Hematopoietic multipotent progenitor cell treated with erythropoietin and hydrocortisone succinate and interleukin-3 and kit ligand, for 6 days (in vitro differentiated cells): ENCODE results near the gene NAP1L1.

Source experiments
- DNase-seq: peaks from one replicate; pipeline ENCODE4 v3.0.0-alpha.2; 2015

Gene NAP1L1

DNA sequence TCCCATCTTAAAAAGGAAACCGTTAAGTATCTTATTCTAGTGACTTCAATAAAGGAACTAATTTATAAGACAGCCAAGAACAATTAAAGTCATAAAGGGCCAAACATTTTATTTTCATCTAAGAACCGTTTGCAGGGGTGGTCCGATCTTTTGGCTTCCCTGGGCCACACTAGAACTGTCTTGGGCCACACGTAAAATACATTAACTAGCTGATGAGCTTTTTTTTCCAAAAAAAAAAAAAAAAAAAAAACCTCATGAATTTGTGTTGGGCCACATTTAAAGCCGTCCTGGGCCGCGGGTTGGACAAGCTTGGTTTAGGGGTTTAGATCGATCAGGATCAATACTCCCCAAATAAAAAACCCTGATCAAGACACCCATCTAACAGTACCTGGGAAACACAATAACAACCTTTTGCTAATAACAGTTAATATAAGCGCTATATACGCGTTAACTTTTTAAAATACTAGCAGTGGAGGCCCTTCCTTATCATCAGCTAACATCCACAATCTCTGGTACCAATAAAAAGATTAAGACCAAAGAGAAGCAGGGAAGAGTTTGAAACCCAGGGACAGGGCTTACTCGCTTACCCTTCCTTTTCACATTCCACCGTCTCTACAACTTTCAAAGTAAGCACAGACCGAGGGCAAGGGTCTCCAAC, 1.1 kb downstream of the NAP1L1 start:
- peak; percentile 61 for DNase-seq

DNA sequence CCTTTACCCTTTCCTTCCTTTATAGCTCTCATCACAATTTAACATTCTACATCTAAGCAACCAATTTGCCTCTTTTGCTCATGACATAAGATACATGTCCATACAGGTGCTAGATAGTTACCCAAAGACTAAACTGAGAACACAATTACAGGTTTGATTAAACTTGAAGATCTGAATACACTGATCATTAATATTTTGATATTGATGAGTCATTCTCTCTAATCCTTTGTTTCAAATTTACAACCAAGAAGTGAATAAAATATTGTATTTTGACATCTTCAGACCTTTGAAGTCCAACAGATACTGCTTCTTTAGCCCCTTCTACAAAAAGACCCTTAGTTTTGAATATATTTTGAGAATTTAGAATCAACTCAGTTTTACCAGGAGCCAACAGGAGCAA, 2.6 kb downstream of the NAP1L1 start:
- DNase-seq: no peak

DNA sequence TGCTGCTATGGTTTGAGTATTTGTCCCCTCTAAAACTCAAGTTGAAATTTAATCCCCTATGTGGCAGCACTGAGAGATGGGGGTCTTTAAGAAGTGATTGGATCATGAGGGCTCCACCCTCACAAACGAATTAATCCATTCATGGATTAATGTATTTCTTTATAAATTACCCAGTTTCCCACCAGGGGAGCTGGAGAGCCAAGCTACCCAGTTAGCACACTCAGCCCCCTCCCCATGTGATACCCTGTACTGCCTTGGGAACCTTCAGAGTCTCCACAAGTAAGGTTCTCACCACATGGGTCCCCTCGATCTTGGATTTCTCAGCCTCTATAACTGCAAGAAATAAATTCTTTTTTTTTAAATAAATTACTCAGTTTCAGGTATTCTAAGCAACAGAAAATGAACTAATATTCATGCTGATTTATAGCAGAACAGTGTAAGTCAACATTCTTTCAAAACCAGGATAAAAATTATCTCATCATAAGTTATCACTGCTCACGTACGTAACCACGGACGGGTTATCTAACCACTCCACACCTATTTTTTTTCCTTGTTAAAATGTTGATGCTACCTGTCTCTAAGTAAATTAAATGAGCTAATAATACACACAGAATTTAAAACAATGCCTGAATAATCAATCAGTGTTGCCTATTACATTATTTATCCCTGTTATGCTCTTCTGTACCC, 3.6 kb downstream of the NAP1L1 start:
- peak; percentile 37 for DNase-seq

DNA sequence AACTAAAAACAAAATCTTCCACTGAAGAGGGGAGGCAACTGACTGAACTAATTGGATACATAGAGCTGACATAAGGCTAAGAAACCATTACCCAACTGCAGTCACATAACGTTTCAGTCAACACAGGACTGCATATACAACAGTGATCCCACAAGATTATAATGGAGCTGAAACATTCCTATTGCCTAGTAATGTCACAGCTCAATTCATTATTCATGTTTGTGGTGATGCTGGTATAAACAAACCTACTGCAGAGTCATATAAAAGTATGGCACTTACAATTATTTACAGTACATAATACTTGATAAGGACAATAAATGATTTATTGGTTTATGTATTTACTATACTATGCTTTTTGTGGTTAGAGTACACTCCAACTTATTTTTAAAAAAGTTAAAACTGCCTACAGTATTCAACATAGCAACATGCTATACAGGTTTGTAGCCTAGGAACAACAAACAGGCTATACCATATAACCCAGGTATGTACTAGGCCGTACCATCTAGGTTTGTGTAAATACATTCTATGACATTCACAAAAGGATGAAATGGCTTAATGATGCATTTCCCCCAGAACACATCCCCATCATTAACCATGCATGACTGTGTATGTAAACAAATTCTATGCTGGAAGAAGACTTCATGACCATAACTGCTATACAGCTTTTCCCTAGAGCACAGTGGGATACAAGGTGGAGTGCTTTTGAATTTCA, 4.3 kb downstream of the NAP1L1 start:
- DNase-seq: no peak

DNA sequence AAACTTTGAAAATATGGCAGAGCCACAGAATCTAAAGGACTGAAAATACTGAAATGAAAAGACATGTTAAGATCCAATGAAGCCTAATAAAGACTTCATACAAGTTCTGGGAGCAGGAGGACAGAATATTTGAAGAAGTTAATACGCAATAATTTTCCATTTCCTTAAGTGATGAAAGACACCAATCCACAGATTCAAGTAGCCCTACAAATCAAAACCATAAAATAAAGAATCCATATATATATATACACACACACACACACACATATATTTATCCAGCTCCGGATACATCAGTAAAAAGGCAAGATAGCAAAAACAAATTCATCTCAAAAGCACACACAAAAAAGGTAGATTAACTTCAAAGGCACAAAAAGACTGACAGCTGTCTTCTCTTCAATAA, 5.7 kb downstream of the NAP1L1 start:
- no peak for DNase-seq

DNA sequence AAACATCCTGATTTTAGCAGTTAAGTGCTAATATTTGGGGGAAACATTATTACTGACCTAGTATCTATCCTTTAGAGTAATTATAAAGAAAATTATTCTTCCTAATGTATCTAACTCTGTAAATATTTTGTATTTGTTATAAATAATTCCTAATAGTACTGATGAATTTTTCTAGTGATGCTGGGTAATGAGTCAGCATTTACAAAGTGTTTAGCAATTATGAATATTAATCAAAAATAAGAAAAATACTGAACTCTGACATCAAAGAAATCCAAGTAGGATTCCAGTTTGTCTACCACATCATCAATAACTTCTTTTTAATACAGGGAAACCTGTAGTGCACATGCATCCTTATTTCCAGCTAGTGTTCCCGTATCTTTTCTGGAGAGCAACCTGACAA, 9.0 kb downstream of the NAP1L1 start:
- no peak for DNase-seq

DNA sequence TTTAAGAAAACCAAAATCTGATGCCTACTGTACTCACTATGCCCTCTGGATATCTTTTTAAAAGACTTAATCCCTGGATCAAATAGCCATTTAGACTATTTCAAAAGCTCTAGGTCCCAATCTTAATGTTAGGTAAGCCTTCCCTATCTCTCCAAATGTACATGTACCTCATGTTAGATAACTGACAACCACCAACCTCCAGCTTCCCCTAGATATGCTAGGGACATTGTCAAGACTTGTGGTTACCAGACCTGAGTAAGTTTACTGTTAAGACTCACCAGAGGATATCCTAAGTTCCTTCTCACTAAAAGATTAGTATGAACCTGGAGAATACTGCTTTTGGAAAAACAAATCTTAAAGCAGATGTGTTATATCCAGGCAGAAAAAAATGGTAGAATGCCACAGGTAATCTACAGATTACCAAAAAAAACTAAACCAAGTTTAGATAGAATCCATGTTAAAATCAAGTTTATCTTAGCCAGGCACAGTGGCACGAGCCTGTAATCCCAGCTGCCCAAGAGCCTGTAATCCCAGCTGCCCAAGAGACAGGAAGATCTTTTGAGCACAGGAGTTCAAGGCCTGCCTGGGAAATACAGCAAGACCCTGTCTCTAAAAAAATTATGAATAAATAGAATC, 9.7 kb downstream of the NAP1L1 start:
- DNase-seq: peak; percentile 77

DNA sequence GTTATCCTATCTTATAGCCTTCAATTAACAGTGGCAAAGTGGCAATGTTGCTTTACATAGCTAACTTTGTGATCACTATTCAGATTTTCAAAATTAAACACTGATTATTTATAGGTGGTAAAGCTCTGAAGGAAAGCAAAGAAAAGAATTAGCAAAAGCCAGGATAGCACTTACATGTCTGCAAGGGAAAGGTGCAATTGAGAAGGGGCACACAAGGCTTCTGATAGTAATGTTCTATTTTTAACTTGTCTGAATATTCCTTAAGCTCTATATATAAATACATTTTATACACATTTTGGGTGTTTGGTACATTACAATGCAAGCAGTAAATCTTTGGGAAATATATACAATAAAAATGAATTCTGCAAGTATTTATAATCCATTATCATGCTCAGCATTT, 10.9 kb downstream of the NAP1L1 start:
- no peak for DNase-seq

DNA sequence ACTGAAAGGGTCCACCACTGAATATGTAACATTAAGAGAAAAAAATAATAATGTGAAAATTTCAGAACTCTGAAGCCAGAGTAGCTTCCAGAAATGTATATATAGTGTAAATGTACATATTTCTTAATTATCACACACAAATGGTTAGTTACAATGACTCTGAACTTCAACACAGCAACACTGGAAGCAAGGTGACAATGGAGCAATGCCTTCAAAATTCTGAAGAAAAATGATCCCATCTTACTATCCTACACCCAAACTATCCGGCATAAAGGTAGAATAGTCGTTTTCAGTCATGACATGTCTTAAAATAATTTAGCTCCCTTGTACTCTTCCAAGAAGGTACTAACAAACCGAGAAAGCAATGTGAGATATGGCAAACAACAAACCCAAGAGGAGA, 11.9 kb downstream of the NAP1L1 start:
- no peak for DNase-seq

DNA sequence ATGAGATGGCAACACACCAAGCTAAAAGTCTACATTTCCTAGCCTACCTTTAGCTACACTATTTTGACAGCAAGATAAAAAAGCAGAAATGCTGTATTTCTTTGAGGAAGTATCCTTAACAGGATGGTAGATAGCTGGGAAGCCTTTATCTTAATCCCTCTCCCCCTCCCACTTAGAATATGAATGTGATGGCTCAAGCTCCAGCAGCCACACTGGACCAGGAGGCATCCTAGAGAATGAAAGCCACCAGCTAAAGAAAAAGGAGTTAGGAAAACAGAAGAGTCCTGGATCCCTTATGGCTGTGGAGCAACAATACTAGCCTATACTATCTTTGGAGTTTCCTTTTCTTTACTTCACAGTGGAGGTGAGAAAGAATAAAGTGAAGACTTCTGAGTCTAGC, 15.1 kb downstream of the NAP1L1 start:
- DNase-seq: no peak

DNA sequence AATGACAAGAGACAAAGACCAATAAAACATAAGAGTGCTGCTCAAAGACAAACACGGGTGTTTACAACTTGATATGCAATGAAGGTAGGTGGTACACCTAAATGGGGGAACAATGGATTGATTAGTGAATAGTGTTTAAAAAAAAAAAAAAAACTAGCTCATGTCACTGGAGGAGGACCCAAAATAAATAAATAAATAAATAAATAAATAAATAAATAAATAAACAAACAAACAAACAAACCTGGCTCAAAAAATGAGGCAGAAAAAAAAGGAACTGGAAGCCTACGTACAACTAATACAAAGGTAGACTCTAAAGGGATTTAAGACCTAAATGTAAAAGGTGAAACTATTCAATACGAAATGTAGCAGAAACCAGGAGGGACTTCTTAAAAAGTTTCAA, 18.6 kb downstream of the NAP1L1 start:
- DNase-seq: no peak

DNA sequence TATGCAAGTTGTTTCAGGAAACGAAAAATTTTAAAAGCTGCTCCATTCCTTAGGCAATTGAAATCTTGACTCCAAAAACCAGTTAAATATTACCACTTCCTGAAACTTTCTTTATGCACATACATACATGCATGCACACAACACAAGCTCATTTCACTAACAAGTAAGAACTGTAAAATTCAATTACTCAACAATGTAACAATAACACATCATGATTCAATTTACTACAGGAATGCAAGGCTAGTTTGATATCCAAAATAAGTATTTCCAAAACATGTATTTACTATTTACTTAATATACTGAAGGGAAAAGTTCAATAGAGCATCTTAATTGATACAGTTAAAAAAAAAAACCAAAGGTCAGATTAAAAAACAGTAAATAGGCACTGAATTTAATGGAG, 19.6 kb downstream of the NAP1L1 start:
- no peak for DNase-seq

DNA sequence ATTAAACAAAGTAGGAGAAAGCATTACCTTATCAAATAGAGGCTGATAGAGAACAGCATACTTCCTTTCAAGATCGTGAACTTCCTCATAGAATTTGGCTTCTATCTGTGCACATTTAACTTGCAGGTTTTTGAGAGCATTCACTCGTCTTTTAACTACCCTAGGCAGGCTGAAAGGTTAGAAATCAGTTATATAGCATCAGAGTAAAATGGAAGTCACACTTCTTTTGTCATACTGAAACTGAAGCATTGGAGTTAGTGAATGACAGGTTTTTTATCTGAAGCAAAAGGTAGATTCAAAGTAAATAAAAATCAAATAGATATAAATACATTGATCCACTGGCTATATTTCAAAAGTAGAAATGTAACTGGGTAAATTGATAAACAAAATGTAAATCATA, 24.4 kb downstream of the NAP1L1 start:
- no peak for DNase-seq

DNA sequence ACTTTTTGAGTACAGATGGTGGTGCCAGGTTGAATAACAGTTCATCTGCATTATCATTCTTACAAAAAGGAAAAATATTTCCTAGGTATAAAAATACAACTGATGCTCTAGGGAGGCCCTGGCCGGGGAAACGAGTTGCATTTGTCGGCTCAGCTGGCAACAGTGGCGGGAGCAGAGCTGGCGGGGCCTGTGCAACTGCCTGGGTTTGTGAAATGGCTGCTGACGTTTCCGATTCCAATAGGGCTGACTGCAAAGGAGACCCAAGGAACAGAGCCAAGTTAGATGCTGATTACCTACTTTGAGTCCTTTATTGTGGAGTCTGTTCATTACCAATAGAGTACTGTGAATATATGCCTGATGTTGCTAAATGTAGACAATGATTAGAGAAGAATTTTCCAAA, 27.2 kb downstream of the NAP1L1 start:
- DNase-seq: no peak

DNA sequence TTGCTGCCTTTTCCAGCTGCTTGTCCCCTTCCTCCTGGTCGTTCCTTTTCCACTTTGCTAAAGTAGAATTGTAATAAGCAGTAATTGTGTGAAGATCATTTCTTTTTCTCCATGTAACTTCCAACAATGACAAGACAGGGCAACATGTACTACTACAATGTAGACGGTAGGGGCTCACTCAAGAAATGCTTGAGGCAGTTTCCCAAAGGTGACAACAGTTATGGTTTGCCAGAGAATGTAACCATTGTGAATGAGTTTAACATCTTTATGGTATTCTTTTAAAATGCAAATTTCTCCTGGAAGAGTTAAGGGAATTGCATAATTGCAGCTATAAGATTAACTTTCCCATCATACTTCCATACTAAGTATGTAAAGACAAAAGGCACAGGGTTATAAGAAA, 29.1 kb downstream of the NAP1L1 start:
- no peak for DNase-seq

DNA sequence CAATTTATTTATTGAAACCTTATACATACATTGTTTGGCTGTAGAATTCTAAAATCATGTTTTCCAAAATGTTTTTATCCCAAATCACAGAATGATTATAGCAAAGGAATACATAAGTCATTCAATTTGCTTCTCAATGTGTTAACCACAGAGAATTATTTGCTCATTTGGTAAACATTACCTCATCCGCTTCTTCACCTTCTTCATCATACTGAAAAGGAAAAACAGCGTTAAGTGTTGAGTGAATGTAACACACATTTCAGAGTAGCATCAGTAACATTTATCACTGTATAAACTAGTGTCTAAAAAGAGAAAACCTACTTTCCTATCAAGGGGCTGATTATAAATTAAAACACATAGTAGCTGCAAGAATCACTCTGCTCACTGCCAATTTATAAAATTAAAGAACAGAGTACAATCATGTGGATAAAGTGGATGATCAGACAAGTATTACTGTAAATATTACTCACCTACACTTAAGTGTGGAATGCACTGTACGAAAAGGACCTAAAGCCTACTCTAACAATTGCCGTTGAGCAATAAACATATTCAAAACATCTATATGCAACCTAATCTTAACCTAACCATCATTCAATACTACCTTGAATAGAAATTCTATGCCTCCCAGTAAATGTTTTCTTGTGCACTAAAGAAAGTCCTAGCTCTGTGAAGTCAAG, 34.8 kb downstream of the NAP1L1 start:
- DNase-seq: no peak

DNA sequence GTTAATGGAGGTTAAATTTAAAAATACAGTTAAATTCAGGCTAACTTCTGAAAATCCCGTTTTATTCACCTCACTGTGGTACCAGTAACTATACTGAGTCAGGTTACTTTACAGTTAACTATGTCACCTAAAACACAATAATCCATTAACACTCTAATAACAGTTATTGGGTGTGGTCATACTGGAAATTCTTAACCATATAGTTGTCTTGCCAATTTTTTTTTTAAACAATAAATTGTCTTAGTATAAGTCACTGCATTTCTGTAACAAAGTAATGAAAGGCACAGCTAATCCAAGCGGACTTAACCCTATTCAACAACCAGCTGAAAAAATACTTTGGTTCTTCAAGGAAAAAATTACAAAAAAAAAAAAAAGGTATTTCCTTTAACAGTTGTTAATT, 36.7 kb downstream of the NAP1L1 start:
- DNase-seq: no peak

DNA sequence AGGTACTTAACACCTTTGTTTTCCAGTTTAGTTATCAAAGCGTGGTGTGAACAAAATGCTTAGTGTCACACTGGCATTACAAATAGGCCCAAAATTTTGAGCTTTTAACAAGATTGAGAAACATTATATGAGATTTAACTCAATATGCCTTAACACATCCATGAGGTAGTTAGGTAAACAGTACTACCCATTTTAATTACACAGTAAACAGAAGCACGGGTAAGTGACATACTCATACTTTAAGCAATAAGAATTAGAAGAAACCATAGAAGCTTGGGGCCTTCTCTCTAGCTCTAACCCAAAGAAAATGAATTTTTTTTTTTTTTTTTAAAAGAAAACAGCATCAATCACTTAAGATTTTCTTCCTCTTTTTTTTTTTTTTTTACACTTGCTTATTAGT, 37.4 kb downstream of the NAP1L1 start:
- no peak for DNase-seq

DNA sequence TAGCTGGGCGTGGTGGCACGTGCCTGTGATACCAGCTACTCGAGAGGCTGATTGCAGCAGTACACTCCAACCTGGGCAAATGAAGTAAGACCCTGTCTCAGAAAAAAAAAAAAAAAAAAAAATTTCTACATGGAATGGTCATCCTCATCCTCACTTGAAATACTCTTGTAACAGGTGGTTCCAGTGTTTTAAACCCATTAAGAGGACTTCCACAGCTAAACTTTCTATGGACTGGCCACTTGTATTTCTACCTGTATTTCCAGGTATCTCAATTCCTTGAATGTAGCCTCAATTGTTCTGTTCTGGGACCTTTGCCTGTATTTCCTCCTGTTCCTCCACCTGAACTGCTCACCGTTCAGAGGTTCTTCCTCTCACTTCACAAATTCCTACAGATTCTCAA, 41.1 kb downstream of the NAP1L1 start:
- DNase-seq: no peak

DNA sequence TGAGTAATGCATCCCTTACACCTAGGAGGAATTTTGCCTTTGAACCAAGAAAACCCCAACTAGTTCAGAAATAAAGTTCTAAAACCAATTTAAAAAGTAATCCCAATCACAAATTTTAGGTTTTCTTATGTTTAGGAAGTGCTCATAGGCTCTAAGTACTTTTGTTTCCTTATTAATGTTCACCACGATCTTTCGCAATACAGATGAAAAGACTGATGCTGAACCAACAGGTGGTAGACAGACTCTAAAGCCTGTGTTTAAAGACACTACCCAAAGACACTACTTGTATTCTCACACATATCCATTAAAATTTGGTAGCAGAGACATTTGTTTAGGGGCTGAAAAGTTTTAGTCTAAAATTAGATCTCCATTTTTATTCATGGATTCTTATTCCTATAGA, 42.3 kb downstream of the NAP1L1 start:
- peak; percentile 44 for DNase-seq

DNA sequence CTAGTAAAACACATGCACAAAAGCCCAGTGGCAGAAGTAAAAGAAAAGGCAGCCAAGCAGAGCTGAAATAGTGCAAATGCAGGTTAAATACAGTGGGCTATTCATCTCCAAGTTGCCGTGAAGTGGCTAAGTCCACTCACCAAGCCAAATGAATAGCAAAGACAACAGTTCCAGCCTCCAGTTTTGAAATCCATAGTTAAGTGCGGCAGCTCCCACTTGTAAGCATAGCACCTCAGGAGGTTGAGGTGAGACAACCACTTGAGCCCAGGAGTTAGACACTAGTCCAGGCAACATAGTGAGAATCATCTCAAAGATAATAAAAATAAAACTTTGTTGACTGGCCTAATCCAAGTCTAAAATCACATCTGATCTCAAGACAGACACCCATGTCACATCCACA, 43.1 kb downstream of the NAP1L1 start:
- no peak for DNase-seq

DNA sequence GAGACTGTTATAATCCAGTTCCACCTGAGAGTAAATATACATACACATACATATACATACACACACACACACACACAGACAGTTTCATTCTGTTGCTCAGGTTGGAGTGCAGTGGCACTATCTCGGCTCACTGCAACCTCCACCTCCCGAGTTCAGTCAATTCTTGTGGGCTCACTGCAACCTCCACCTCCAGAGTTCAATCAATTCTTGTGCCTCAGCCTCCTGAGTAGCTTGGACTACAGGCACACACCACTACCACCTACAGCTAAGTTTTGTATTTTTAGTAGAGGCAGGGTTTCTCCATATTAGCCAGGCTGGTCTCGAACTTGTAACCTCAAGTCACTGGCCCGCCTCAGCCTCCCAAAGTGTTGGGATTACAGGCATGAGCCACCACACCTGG, 44.0 kb downstream of the NAP1L1 start:
- no peak for DNase-seq

DNA sequence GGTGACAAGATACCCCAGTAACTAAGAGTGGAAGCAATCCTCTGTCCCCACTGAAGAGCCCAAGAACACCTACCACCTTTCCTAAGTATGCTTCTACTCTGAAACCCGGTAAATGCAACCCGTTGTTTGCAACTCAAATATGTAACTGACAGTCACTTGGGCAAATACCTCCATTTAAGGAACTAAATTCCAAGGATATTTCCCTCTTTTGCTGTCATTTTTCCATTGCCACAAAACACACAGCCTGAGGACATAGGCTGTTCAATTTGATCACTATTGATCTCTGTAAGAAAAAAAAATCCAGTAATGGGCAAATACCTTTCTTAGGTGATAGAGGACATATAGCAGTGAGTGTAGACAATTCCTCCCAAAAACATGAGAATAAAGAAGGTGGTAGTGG, 46.3 kb downstream of the NAP1L1 start:
- no peak for DNase-seq
